GM12865 (cell line): ENCODE measurements around the gene LMOD1.
A peak's percentile ranks its signal among the peaks of the same experiment; 100 is the strongest.

Experiments
- DNase-seq: peaks from one replicate; pipeline ENCODE4 v3.0.0; 2010; ENCODE audit warnings: low read depth
- H3K4me3 ChIP-seq: 2 replicates; pipeline ENCODE4 v1.5.1; 2011; ENCODE audit warnings: mild to moderate bottlenecking, low read depth, low read length, control low read depth
- TF ChIP-seq, protein P1 (sequence below): IDR thresholded peaks from 2 replicates; pipeline ENCODE4 v1.5.1; 2011; ENCODE audit warnings: low read length, control low read depth, low read depth, inconsistent platforms; ENCODE audit not compliant: insufficient read depth; ENCODE audit errors: missing control alignments

The LMOD1 gene

DNA sequence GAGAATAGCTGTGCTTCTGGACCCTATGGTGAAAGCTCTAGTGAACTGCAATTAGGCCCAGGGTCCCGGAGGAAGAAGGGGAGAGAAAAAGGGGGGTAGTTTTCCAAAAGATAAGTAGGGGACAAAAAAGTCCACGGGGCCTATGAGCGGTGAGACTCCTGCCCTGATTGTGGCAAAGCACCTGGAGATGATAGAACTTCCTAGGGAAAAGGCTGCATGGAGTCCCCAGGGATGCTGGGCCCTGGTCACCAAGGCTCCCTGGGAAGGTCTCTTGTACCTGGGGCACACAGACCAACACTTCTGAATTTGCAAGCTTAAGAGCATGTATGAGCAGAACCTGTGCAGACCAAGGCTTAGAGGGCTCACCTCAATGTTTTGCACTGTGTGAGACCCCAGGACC is 63.1 kb downstream of the LMOD1 start:
- no peak for DNase-seq
- TF ChIP-seq, protein P1, sequence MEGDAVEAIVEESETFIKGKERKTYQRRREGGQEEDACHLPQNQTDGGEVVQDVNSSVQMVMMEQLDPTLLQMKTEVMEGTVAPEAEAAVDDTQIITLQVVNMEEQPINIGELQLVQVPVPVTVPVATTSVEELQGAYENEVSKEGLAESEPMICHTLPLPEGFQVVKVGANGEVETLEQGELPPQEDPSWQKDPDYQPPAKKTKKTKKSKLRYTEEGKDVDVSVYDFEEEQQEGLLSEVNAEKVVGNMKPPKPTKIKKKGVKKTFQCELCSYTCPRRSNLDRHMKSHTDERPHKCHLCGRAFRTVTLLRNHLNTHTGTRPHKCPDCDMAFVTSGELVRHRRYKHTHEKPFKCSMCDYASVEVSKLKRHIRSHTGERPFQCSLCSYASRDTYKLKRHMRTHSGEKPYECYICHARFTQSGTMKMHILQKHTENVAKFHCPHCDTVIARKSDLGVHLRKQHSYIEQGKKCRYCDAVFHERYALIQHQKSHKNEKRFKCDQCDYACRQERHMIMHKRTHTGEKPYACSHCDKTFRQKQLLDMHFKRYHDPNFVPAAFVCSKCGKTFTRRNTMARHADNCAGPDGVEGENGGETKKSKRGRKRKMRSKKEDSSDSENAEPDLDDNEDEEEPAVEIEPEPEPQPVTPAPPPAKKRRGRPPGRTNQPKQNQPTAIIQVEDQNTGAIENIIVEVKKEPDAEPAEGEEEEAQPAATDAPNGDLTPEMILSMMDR, result no peak
- no peak overlapping the region for H3K4me3 ChIP-seq

DNA sequence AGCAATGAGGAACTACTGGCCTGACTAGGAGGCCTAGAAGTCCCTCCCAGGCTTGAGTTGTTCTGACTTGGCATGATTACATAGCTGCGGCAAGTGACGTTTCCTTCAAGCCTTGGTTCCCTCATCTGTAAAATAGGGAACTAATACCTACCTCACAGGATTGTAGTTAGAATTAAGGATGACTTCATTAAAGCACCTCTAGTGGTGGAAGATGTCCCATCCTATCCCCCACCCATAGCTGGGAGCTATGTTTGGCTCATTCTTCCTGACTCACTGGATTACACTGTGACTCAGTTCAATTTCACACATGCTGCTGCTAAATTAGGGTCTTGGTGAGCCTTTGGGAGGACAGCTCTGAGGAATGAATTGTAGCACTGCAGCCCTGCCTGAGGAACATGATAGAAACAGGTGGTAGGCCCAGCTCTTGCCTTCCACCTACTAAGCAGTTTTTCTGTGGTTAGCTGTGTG is 63.6 kb downstream of the LMOD1 start:
- TF ChIP-seq, protein P1, result peak; percentile 18
- DNase-seq, result peak; percentile 47

DNA sequence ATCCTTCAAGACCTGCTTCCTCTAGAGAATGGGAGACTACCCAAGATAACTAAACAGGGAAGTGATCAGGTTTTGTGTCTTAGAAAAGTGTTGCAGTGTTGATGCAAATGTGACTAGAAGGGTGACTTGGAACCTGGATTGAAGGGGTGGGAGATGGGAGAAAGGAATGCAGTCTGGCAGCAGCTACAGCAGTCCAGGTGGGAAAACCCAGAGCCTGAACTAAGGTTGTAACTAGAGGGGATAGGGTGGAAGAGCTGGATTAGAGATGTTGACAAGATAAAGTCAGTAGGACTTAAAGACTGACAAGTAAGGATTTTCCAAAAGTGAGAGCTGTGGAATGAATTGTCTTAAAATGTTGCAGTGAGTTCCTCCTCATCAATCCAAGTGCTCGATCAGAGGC is 64.7 kb downstream of the LMOD1 start:
- DNase-seq, result no peak
- TF ChIP-seq, protein P1, result no peak
- H3K4me3 ChIP-seq, result no peak overlapping the region

More for the DNA sequence above, 63.6 kb downstream of the LMOD1 start:
- H3K4me3 ChIP-seq, result no peak overlapping the region

DNA sequence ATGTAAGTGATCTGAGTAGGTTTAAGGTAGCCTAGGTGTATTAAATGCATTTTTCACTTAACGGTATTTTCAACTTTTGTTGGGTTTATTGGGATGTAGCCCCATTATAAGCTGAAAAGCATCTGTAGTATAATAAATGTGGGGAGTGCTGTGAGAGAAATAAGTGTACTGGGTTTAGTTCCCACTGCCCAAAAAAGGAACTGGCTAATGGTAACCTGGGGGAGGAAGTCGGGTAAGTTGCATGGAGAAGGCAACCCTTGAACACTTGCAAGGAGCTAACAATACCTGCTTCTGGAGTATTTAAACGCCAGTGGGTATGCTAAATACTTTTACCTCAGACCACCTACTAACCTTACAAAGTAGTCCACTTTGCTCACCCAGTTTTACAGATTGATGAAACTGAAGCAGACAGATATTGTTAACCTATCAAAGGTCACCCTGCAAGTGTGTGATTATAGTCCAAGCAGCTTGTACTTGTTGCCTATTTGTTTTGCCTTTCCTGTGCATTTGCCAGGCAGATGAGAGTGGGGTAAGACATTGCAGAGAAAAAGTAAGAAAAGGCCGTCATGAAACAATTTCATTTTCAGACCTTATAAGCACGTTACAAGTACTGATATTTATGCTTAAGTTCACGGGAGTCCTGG is 65.3 kb downstream of the LMOD1 start:
- DNase-seq, result no peak
- no peak overlapping the region for H3K4me3 ChIP-seq
- TF ChIP-seq, protein P1, result no peak

DNA sequence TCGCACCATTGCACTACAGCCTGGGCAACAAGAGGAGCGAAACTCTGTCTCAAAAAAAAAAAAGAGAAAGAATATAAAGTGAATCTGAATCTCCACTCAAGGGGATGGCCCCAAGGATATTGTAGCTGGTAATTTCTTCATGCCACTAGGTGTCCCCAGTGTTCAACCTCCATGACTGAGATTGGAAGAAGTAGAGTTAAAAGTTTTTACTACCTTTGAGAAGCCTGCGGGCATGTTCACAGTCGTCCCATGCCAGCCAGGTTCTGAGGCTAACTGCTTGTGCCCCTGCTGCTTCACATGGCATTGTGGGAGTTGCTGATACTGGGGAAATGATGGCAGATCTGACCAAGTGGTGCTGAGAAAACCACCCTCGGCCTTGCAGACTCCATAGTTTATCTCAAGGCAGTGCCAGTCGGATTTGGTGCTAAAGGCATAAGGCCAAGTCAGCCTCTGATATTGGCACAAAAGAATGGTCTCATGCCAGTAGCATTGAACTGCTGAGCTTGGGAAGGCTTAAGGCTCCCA is 68.4 kb downstream of the LMOD1 start:
- peak; percentile 55 for DNase-seq
- TF ChIP-seq, protein P1, result peak; percentile 58

DNA sequence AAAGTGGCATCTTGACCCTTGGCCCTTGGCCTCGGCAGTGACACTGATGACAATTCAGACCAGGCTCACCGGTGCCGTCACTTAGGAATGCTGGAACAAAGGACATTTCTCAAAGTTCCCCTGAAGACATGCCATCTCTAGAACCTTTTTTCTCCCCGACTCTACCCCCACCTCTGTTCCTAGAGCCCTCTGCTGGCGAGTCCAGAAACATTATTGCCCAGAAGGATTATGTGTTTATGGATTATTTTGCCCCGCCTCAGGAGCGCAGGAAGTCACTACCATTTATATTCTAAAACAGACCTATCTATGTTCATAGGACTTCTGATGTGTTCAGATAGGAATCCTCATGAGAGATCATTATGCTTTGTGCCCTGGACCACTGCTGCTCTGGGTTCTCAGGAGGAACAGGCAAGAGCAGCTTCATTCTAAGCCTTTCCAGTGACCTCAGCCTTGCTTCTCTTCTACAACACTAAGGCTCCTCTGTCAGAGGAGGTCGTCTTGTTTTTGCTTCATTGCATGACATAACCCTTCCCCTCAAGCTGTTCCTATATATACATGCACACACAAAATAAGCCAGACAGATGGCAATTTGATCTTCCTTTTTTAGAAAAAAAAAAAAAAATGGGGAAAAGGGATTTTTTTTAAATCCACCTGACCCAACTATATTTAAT is 70.1 kb downstream of the LMOD1 start:
- DNase-seq, result no peak
- TF ChIP-seq, protein P1, result no peak
- no peak overlapping the region for H3K4me3 ChIP-seq

More for the DNA sequence above, 68.4 kb downstream of the LMOD1 start:
- no peak overlapping the region for H3K4me3 ChIP-seq
